ENCODE results near the gene MFSD2A.
"Not testable (repeated sequence)": the region's sequence is repeated elsewhere in the genome, so short reads cannot be mapped to it uniquely, and the experiment has no call there.

Gene MFSD2A

GRCh38 chr1:39940980-39941871 is 13.7 kb upstream of the MFSD2A start:
- DNase-seq: no peak

GRCh38 chr1:39943471-39944290 is 11.3 kb upstream of the MFSD2A start:
- DNase-seq: no peak

GRCh38 chr1:39944410-39945112 is 10.4 kb upstream of the MFSD2A start:
- no peak for DNase-seq

- no peak for DNase-seq
Observed at GRCh38 chr1:39946216-39946615, 8.7 kb upstream of the MFSD2A start.

- DNase-seq: no peak
Observed at GRCh38 chr1:39947260-39947659, 7.7 kb upstream of the MFSD2A start.

GRCh38 chr1:39949891-39950290 is 5.1 kb upstream of the MFSD2A start:
- DNase-seq: no peak

- DNase-seq: no peak
Observed at GRCh38 chr1:39951926-39952325, 3.0 kb upstream of the MFSD2A start.

GRCh38 chr1:39952359-39953110 is 2.4 kb upstream of the MFSD2A start:
- DNase-seq: no peak

GRCh38 chr1:39954324-39954869 is 548 bp upstream of the MFSD2A start:
- DNase-seq: no peak

- DNase-seq: peak; percentile 7
Observed at GRCh38 chr1:39955547-39956539, 898 bp downstream of the MFSD2A start.

GRCh38 chr1:39957299-39958015 is 2.5 kb downstream of the MFSD2A start:
- no peak for DNase-seq

- DNase-seq: no peak
Observed at GRCh38 chr1:39958403-39959200, 3.7 kb downstream of the MFSD2A start.

- DNase-seq: no peak
Observed at GRCh38 chr1:39959651-39960333, 4.8 kb downstream of the MFSD2A start.

- DNase-seq: no peak
Observed at GRCh38 chr1:39960431-39960958, 5.5 kb downstream of the MFSD2A start.

- DNase-seq: no peak
Observed at GRCh38 chr1:39962450-39962825, 7.5 kb downstream of the MFSD2A start.

- DNase-seq: not testable (repeated sequence)
Observed at GRCh38 chr1:39962964-39963363, 8.0 kb downstream of the MFSD2A start.

GRCh38 chr1:39964552-39964951 is 9.6 kb downstream of the MFSD2A start:
- DNase-seq: no peak

GRCh38 chr1:39965044-39965443 is 10.1 kb downstream of the MFSD2A start:
- DNase-seq: no peak

Data from GOT3 (cell line).